IPS-20b (cell line): ENCODE data around the gene PCCA.

Experiments
- H3K27ac ChIP-seq: one replicate; pipeline ENCODE4 v1.5.1; 2013; ENCODE audit warnings: low read length
- H3K27me3 ChIP-seq: 2 replicates; pipeline ENCODE4 v1.6.1; 2013; ENCODE audit warnings: mild to moderate bottlenecking, low read length, inconsistent platforms; ENCODE audit not compliant: insufficient read depth
- H3K36me3 ChIP-seq: 2 replicates; pipeline ENCODE4 v1.6.1; 2013; ENCODE audit warnings: low read depth, mild to moderate bottlenecking, inconsistent platforms, low read length, moderate library complexity; ENCODE audit not compliant: insufficient read depth
- H3K4me1 ChIP-seq: 2 replicates; pipeline ENCODE4 v1.6.1; 2013; ENCODE audit warnings: mild to moderate bottlenecking, control low read depth, inconsistent platforms, low read length, moderate library complexity; ENCODE audit not compliant: insufficient read depth
- H3K4me3 ChIP-seq: 2 replicates; pipeline ENCODE4 v1.5.1; 2013; ENCODE audit warnings: mild to moderate bottlenecking, low read length, inconsistent platforms
- H3K9ac ChIP-seq: 2 replicates; pipeline ENCODE4 v1.6.1; 2013; ENCODE audit warnings: low read depth, mild to moderate bottlenecking, inconsistent platforms, low read length, moderate library complexity
- H3K9me3 ChIP-seq: 2 replicates; pipeline ENCODE4 v1.6.1; 2013; ENCODE audit warnings: mild to moderate bottlenecking, low read depth, low read length, inconsistent platforms; ENCODE audit not compliant: insufficient read depth

Gene PCCA

GRCh38 chr13:100527644-100528043, 438.8 kb downstream of the PCCA start:
- Histone ChIP-seq H3K27me3 (no peaks in the 10 kb centered on the region), H3K9ac (no peak overlapping the region), H3K4me1 (peaks cover 13% of the 10 kb centered on the region; the same call in 1 of the 2 replicates), H3K9me3 (no peaks in the 10 kb centered on the region), H3K4me3 (no peak overlapping the region), H3K27ac (no peak overlapping the region), H3K36me3 (peaks cover 14% of the 10 kb centered on the region)

- H3K27ac ChIP-seq: no peak overlapping the region
- H3K4me1 ChIP-seq: peaks cover 13% of the 10 kb centered on the region; the same call in 1 of the 2 replicates
- no peaks in the 10 kb centered on the region for H3K9me3 ChIP-seq
- H3K36me3 ChIP-seq: peaks cover 14% of the 10 kb centered on the region
- H3K9ac ChIP-seq: no peak overlapping the region
- H3K4me3 ChIP-seq: no peak overlapping the region
- H3K27me3 ChIP-seq: no peaks in the 10 kb centered on the region
Observed at GRCh38 chr13:100528353-100528752, 439.5 kb downstream of the PCCA start.

GRCh38 chr13:100528820-100529219, 439.9 kb downstream of the PCCA start:
- Histone ChIP-seq H3K36me3 (peaks cover 14% of the 10 kb centered on the region), H3K4me1 (peaks cover 13% of the 10 kb centered on the region; the same call in 1 of the 2 replicates), H3K27ac (no peak overlapping the region), H3K9ac (no peak overlapping the region), H3K4me3 (no peak overlapping the region), H3K9me3 (no peaks in the 10 kb centered on the region), H3K27me3 (no peaks in the 10 kb centered on the region)

- Histone ChIP-seq H3K9ac (no peak overlapping the region), H3K27me3 (no peaks in the 10 kb centered on the region), H3K36me3 (peaks cover 14% of the 10 kb centered on the region), H3K27ac (no peak overlapping the region), H3K4me1 (peaks cover 13% of the 10 kb centered on the region; the same call in 1 of the 2 replicates), H3K9me3 (no peaks in the 10 kb centered on the region), H3K4me3 (no peak overlapping the region)
Observed at GRCh38 chr13:100529666-100530377, 440.9 kb downstream of the PCCA start.

GRCh38 chr13:100530671-100531213, 441.8 kb downstream of the PCCA start:
- Histone ChIP-seq H3K27me3 (no peaks in the 10 kb centered on the region), H3K9me3 (no peaks in the 10 kb centered on the region), H3K27ac (no peak overlapping the region), H3K4me1 (peaks cover 13% of the 10 kb centered on the region; the same call in 1 of the 2 replicates), H3K4me3 (no peak overlapping the region), H3K9ac (no peak overlapping the region; the same call in 1 of the 2 replicates), H3K36me3 (peaks cover 14% of the 10 kb centered on the region)

- Histone ChIP-seq H3K9ac (no peak overlapping the region), H3K9me3 (no peaks in the 10 kb centered on the region), H3K27ac (no peak overlapping the region), H3K4me1 (peaks cover 13% of the 10 kb centered on the region; the same call in 1 of the 2 replicates), H3K27me3 (no peaks in the 10 kb centered on the region), H3K36me3 (peaks cover 14% of the 10 kb centered on the region), H3K4me3 (no peak overlapping the region)
Observed at GRCh38 chr13:100532090-100532766, 443.3 kb downstream of the PCCA start.

- no peaks in the 10 kb centered on the region for H3K9me3 ChIP-seq
- H3K27me3 ChIP-seq: no peaks in the 10 kb centered on the region
- no peak overlapping the region for H3K27ac ChIP-seq
- H3K9ac ChIP-seq: no peak overlapping the region
- no peak overlapping the region for H3K4me3 ChIP-seq
- H3K36me3 ChIP-seq: peaks cover 10% of the 10 kb centered on the region
- H3K4me1 ChIP-seq: peaks cover 13% of the 10 kb centered on the region; the same call in 1 of the 2 replicates
Observed at GRCh38 chr13:100532836-100533435, 444.0 kb downstream of the PCCA start.

GRCh38 chr13:100533588-100534041, 444.7 kb downstream of the PCCA start:
- Histone ChIP-seq H3K4me1 (peaks cover 13% of the 10 kb centered on the region; the same call in 1 of the 2 replicates), H3K4me3 (no peak overlapping the region), H3K36me3 (peaks cover 5% of the 10 kb centered on the region; the same call in 1 of the 2 replicates), H3K9me3 (no peaks in the 10 kb centered on the region), H3K27ac (no peak overlapping the region), H3K27me3 (no peaks in the 10 kb centered on the region), H3K9ac (no peak overlapping the region)

GRCh38 chr13:100534147-100534843, 445.4 kb downstream of the PCCA start:
- H3K27me3 ChIP-seq: no peaks in the 10 kb centered on the region
- peaks cover 5% of the 10 kb centered on the region; the same call in 1 of the 2 replicates for H3K36me3 ChIP-seq
- H3K9me3 ChIP-seq: no peaks in the 10 kb centered on the region
- H3K9ac ChIP-seq: no peak overlapping the region
- no peak overlapping the region for H3K27ac ChIP-seq
- H3K4me1 ChIP-seq: peaks cover 13% of the 10 kb centered on the region; the same call in 1 of the 2 replicates
- no peak overlapping the region for H3K4me3 ChIP-seq

- H3K9ac ChIP-seq: no peak overlapping the region
Observed at GRCh38 chr13:100534911-100535310, 446.0 kb downstream of the PCCA start.

More at GRCh38 chr13:100534911-100535310, 446.0 kb downstream of the PCCA start:
- Histone ChIP-seq H3K4me3 (no peak overlapping the region), H3K36me3 (peaks cover 3% of the 10 kb centered on the region; the same call in 1 of the 2 replicates), H3K4me1 (peaks cover 12% of the 10 kb centered on the region; the same call in 1 of the 2 replicates), H3K27ac (no peak overlapping the region), H3K27me3 (no peaks in the 10 kb centered on the region), H3K9me3 (no peaks in the 10 kb centered on the region)
